ENCODE data around the gene CBFA2T3.
"Not testable (repeated sequence)": the region's sequence is repeated elsewhere in the genome, so short reads cannot be mapped to it uniquely, and the experiment has no call there.

The CBFA2T3 gene

GRCh38 chr16:88893127-88893968 lies 83.7 kb downstream of the CBFA2T3 start:
- no peak overlapping the region for H3K4me3 ChIP-seq (replicated peaks; ENCODE audit: low read depth, low read length)
- no peak for DNase-seq (ENCODE audit: extremely low read depth, low read depth)
- TF ChIP-seq, protein P1, sequence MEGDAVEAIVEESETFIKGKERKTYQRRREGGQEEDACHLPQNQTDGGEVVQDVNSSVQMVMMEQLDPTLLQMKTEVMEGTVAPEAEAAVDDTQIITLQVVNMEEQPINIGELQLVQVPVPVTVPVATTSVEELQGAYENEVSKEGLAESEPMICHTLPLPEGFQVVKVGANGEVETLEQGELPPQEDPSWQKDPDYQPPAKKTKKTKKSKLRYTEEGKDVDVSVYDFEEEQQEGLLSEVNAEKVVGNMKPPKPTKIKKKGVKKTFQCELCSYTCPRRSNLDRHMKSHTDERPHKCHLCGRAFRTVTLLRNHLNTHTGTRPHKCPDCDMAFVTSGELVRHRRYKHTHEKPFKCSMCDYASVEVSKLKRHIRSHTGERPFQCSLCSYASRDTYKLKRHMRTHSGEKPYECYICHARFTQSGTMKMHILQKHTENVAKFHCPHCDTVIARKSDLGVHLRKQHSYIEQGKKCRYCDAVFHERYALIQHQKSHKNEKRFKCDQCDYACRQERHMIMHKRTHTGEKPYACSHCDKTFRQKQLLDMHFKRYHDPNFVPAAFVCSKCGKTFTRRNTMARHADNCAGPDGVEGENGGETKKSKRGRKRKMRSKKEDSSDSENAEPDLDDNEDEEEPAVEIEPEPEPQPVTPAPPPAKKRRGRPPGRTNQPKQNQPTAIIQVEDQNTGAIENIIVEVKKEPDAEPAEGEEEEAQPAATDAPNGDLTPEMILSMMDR (IDR thresholded peaks at IDR 0.05; ENCODE audit: low read depth, low read length, missing control alignments), result no peak

- TF ChIP-seq, protein P1 (IDR thresholded peaks at IDR 0.05; ENCODE audit: low read depth, low read length, missing control alignments), result no peak
- H3K4me3 ChIP-seq (replicated peaks; ENCODE audit: low read depth, low read length), result no peak overlapping the region
- DNase-seq (ENCODE audit: extremely low read depth, low read depth), result no peak
Observed at GRCh38 chr16:88892065-88892464, 84.9 kb downstream of the CBFA2T3 start.

DNA sequence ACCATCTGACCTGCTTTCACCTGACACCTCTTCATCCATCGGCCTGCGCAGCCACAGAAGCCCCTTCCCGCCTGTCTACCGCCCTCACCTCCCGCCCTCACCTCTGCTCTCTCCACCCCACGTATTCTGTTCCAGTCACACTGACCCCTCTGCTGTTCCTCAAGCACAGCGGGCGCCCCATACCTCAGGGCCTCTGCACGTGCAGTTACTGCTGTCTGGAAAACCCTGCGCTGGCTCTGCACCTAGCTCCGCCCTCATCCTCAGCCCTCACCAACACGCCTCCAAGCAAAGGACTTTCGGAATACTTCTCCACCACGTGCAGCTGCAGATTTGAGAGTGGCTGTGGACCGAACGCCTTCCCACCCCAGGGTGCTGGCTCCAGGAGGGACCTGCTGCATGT lies 85.9 kb downstream of the CBFA2T3 start:
- DNase-seq (ENCODE audit: extremely low read depth, low read depth), result no peak
- no peak overlapping the region for H3K4me3 ChIP-seq (replicated peaks; ENCODE audit: low read depth, low read length)
- TF ChIP-seq, protein P1 (IDR thresholded peaks at IDR 0.05; ENCODE audit: low read depth, low read length, missing control alignments), result no peak

- not testable (repeated sequence) for H3K4me3 ChIP-seq (replicated peaks; ENCODE audit: low read depth, low read length); DNase-seq (ENCODE audit: extremely low read depth, low read depth)
Observed at GRCh38 chr16:88889702-88890352, 87.2 kb downstream of the CBFA2T3 start.

DNA sequence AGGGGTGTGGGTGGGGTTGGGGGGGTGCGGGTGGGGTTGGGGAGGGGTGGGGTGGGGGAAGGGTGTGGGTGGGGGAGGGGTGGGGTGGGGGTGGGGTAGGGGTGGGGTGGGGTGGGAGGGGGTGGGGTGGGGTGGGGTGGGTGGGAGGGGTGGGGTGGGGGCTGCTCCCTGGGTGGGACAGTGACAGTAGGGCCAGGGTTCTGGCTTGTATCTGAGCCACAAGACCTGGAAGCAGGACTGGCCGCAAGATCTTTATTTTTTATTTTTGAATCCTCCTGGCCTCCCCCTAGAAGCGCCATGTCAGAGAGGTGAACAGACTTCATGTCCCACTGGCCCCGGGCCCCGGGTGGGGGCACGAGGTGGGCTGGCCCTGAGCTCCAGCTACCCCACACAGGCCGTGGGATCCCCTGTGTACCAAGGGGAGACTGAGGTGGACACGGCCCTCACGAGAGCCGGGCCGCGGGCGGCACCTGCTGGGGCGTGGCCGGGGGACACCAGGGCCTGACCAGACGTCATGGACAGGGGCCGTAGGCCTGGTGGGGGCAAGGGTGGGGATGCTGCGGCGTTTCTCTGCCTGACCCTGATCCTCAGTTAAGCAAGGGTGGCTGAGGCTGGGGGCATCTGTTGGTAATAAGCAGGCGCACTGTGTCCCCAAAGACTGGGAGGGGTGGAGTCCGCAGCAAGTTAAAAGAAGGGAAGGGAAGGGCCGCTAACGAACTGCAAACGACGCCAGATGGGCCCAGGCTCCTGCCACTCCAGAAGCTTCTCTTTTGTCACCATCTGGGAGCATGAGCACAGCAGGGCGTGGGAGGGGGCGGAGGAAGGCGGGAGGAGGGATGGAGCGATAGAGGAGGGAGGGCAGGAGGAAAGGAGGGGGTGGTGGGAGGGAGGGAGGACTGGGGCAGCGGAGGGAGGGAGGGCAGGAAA lies 88.3 kb downstream of the CBFA2T3 start:
- DNase-seq (ENCODE audit: extremely low read depth, low read depth), result no peak
- TF ChIP-seq, protein P1 (IDR thresholded peaks at IDR 0.05; ENCODE audit: low read depth, low read length, missing control alignments), result no peak
- no peak overlapping the region for H3K4me3 ChIP-seq (replicated peaks; ENCODE audit: low read depth, low read length)

DNA sequence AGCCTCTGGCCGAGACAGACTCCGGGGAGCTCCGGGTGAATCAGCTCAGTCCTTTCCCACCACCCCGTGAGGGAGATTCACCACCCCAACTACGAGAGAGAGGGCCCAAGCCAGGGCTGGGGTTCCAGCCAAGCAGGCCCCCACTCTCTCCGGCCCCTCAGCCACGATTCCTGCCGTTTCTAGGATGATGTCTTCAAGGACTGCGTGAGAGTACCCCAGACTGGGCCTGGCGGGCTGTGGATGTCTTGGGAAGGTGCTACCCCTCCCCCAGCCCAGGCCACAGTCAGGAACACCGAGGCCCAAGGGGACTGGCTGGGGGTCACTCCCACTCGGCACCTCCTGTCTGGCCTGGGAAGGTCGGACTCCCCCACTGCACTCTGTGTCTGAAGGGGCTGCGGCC lies 89.0 kb downstream of the CBFA2T3 start:
- H3K4me3 ChIP-seq (replicated peaks; ENCODE audit: low read depth, low read length), result no peak overlapping the region
- TF ChIP-seq, protein P1 (IDR thresholded peaks at IDR 0.05; ENCODE audit: low read depth, low read length, missing control alignments), result no peak
- DNase-seq (ENCODE audit: extremely low read depth, low read depth), result no peak

Measured in HFF-Myc (cell line).